Fibroblast of skin of left biceps (primary cell): Measurements from ENCODE around the gene MRM2.

ENCODE experiments used
- DNase-seq, 2 experiments: peaks; one replicate each; pipeline ENCODE4 v3.0.0-alpha.2; 2013; ENCODE audit warnings: low read depth in 2 of 2

MRM2 gene

DNA sequence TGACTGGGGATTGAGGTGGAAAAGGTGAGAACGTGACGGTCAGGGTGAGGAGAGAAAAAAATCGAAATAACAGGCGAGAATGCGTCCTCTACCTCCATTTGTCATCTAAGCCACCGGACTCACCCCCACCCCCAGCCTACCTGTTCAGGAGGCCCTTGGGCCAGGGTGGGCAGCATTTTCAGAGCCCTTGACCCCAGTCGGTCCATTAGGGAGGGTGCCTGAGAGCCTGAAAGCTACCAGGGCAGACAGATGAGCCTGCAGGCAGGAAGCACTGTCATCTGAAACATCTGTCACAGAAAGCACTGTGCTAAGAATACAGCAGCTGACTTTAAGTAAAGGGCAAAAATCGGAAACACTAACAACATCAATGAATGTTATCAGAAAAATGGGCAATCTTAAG lies 56.3 kb downstream of the MRM2 start:
- DNase-seq, result no peak
